Esophagus mucosa (tissue), 1 donor: ENCODE measurements around the gene TRIM37. TPM values are rescaled to one million over a fixed set of nuclear protein-coding genes. Genes with fewer than 3 reads are reported as not detected.

Experiments
- ATAC-seq: fragments of 200-7000 bp; cut with Tn5 transposase; one replicate; pipeline ENCODE4 v1.9.1; 2020
- total RNA-seq: library from RNA; stranded (reverse); gene quantifications from one replicate; pipeline ENCODE4 v1.2.4, GENCODE V29; 2023
- donor health status: DM: yes; HTN: yes; CAD: no.

The TRIM37 gene
- total RNA-seq, 1 donor from 2014 or later: 14.0 TPM

- ATAC-seq: no peak
Observed at GRCh38 chr17:59027750-59028149, 78.9 kb downstream of the TRIM37 start.

GRCh38 chr17:59026176-59026939, 80.3 kb downstream of the TRIM37 start:
- no peak for ATAC-seq

- no peak for ATAC-seq
Observed at GRCh38 chr17:59024916-59025315, 81.8 kb downstream of the TRIM37 start.

- ATAC-seq: no peak
Observed at GRCh38 chr17:59018019-59018418, 88.7 kb downstream of the TRIM37 start.

GRCh38 chr17:59011975-59012374, 94.7 kb downstream of the TRIM37 start:
- no peak for ATAC-seq

GRCh38 chr17:59010026-59010425, 96.7 kb downstream of the TRIM37 start:
- no peak for ATAC-seq

- ATAC-seq: no peak
Observed at GRCh38 chr17:59008737-59009136, 97.9 kb downstream of the TRIM37 start.

GRCh38 chr17:59007995-59008394, 98.7 kb downstream of the TRIM37 start:
- ATAC-seq: no peak

- peak; percentile 79 for ATAC-seq
Observed at GRCh38 chr17:59004338-59005111, 102.2 kb downstream of the TRIM37 start.

- ATAC-seq: no peak
Observed at GRCh38 chr17:59003860-59004259, 102.8 kb downstream of the TRIM37 start.

- ATAC-seq: no peak
Observed at GRCh38 chr17:59002848-59003247, 103.8 kb downstream of the TRIM37 start.

- ATAC-seq: no peak
Observed at GRCh38 chr17:59002126-59002525, 104.6 kb downstream of the TRIM37 start.

- peak; percentile 79 for ATAC-seq
Observed at GRCh38 chr17:59001158-59001814, 105.4 kb downstream of the TRIM37 start.

- no peak for ATAC-seq
Observed at GRCh38 chr17:59000022-59000421, 106.7 kb downstream of the TRIM37 start.

- ATAC-seq: no peak
Observed at GRCh38 chr17:58999500-58999899, 107.2 kb downstream of the TRIM37 start.

GRCh38 chr17:58998871-58999270, 107.8 kb downstream of the TRIM37 start:
- no peak for ATAC-seq

GRCh38 chr17:58997756-58998553, 108.7 kb downstream of the TRIM37 start:
- ATAC-seq: no peak

- ATAC-seq: no peak
Observed at GRCh38 chr17:58996968-58997367, 109.7 kb downstream of the TRIM37 start.

GRCh38 chr17:58995247-58995940, 111.3 kb downstream of the TRIM37 start:
- ATAC-seq: no peak

- no peak for ATAC-seq
Observed at GRCh38 chr17:58993311-58993710, 113.4 kb downstream of the TRIM37 start.

- ATAC-seq: peak; percentile 60
Observed at GRCh38 chr17:58991718-58992331, 114.9 kb downstream of the TRIM37 start.
